A673 (cell line): ENCODE measurements around the gene MAT2B. TPM values are rescaled to one million over a fixed set of nuclear protein-coding genes. Genes with fewer than 3 reads are reported as not detected.

Experiments
- BruUV-seq: library from RNA; stranded (reverse); fragments of 400-500 nt; replicated peaks from 2 replicates; lab custom pipeline; 2021; lab: Mats Ljungman, UMichigan
- CTCF ChIA-PET: fragments of 300-600 bp; sonication (Branson Sonifier 250); formaldehyde crosslinking; loops from one replicate; lab custom pipeline; 2022; ENCODE audit warnings: antibody characterized with exemption; lab: Charles Lee
- POLR2A ChIA-PET: fragments of 300-600 bp; sonication (Branson Sonifier 250); formaldehyde crosslinking; loops from one replicate; lab custom pipeline; 2022; ENCODE audit warnings: antibody characterized with exemption; ENCODE audit not compliant: low non-redundant PET; lab: Charles Lee
- DNase-seq: peaks from one replicate; pipeline ENCODE4 v3.0.0-alpha.2; 2015; ENCODE audit warnings: low spot score
- H3K27ac ChIP-seq: fragments of 200-600 bp; sonication (generic); 2 replicates; pipeline ENCODE4 v1.5.1; 2016; ENCODE audit warnings: mixed run types, low read depth, mild to moderate bottlenecking, mixed read lengths, antibody characterized with exemption, low read length; ENCODE audit not compliant: poor library complexity, severe bottlenecking
- H3K27me3 ChIP-seq: fragments of 200-600 bp; sonication (generic); replicated peaks from 2 replicates; pipeline ENCODE4 v1.6.1; 2017; ENCODE audit warnings: mixed run types, low read depth, mild to moderate bottlenecking, mixed read lengths, antibody characterized with exemption, low read length; ENCODE audit not compliant: insufficient read depth, poor library complexity
- H3K36me3 ChIP-seq: fragments of 200-600 bp; sonication (generic); 2 replicates; pipeline ENCODE4 v1.6.1; 2016; ENCODE audit warnings: mixed run types, mild to moderate bottlenecking, mixed read lengths, antibody characterized with exemption, low read length; ENCODE audit not compliant: insufficient read depth, poor library complexity, severe bottlenecking
- H3K4me1 ChIP-seq: fragments of 200-600 bp; sonication (generic); 2 replicates; pipeline ENCODE4 v1.6.1; 2017; ENCODE audit warnings: mixed run types, mild to moderate bottlenecking, mixed read lengths, antibody characterized with exemption, low read length; ENCODE audit not compliant: insufficient read depth, poor library complexity, severe bottlenecking
- H3K4me3 ChIP-seq: fragments of 200-600 bp; sonication (generic); 2 replicates; pipeline ENCODE4 v1.5.1; 2016; ENCODE audit warnings: low read depth, mixed run types, mild to moderate bottlenecking, mixed read lengths, low read length; ENCODE audit not compliant: poor library complexity, severe bottlenecking
- H3K9me3 ChIP-seq: fragments of 200-600 bp; sonication (generic); 2 replicates; pipeline ENCODE4 v1.6.1; 2016; ENCODE audit warnings: mixed run types, low read depth, mild to moderate bottlenecking, mixed read lengths, antibody characterized with exemption, low read length; ENCODE audit not compliant: poor library complexity, severe bottlenecking
- CTCF ChIP-seq: fragments of 300-800, 200-600 bp; sonication (generic); conservative IDR thresholded peaks from 2 replicates; pipeline ENCODE4 v1.5.1; 2017; ENCODE audit warnings: low read depth, mild to moderate bottlenecking, antibody characterized with exemption, low read length, moderate library complexity, mixed read lengths
- EZH2 ChIP-seq: fragments of 200-600 bp; sonication (generic); IDR thresholded peaks from 2 replicates; pipeline ENCODE4 v1.6.1; 2017; ENCODE audit warnings: borderline replicate concordance, low read depth, mild to moderate bottlenecking, mixed read lengths, antibody characterized with exemption, low read length; ENCODE audit not compliant: poor library complexity, severe bottlenecking
- intact Hi-C: fragments of 100-400 bp; cut with micrococcal nuclease; formaldehyde crosslinking; loops from one replicate; pipeline ENCODE4 v1.10.0; 2022; ENCODE audit not compliant: unreplicated experiment
- total RNA-seq: library from RNA; stranded (reverse); gene quantifications from 2 replicates; pipeline ENCODE4 v1.2.3, GENCODE V29; 2021

MAT2B gene
- total RNA-seq, 1 experiment from 2014 or later, result 49.9 TPM

- peak; percentile 63 for DNase-seq
- no peak overlapping the region for H3K4me3 ChIP-seq
- H3K27ac ChIP-seq, result no peak overlapping the region
Observed at GRCh38 chr5:163564321-163564938, 59.0 kb downstream of the MAT2B start.

GRCh38 chr5:163565492-163565891 is 60.1 kb downstream of the MAT2B start:
- ChIA-PET CTCF (no interaction called here), POLR2A (no interaction called here)
- Histone ChIP-seq H3K27me3 (peaks cover 39% of the 10 kb centered on the region), H3K4me1 (peaks cover 27% of the 10 kb centered on the region), H3K27ac (no peak overlapping the region), H3K36me3 (no peaks in the 10 kb centered on the region), H3K4me3 (peak overlapping the region; percentile 11), H3K9me3 (no peaks in the 10 kb centered on the region)
- intact Hi-C loops, result loop anchor here (5.0 to 10.0 kb wide), 6 partner anchors 127 to 1932 kb away; no protein-coding TSS in a partner anchor
- DNase-seq, result no peak
- peak; percentile 15 for TF ChIP-seq EZH2
- no peak for TF ChIP-seq CTCF
- BruUV-seq, result no TSS peak

More at GRCh38 chr5:163564321-163564938, 59.0 kb downstream of the MAT2B start:
- POLR2A ChIA-PET, result no interaction called here
- Histone ChIP-seq H3K9me3 (no peaks in the 10 kb centered on the region), H3K27me3 (peaks cover 43% of the 10 kb centered on the region), H3K36me3 (no peaks in the 10 kb centered on the region), H3K4me1 (peaks cover 17% of the 10 kb centered on the region)
- no TSS peak for BruUV-seq
- TF ChIP-seq CTCF, result peak; percentile 81
- no peak for TF ChIP-seq EZH2
- intact Hi-C loops, result loop anchor here (10.0 kb wide), 1 partner anchor 240 kb away; no protein-coding TSS in a partner anchor
- CTCF ChIA-PET, result interaction anchor here (0.6 kb wide), 1 partner anchor 11 kb away, joined by 3 read pairs; no protein-coding TSS in a partner anchor

DNA sequence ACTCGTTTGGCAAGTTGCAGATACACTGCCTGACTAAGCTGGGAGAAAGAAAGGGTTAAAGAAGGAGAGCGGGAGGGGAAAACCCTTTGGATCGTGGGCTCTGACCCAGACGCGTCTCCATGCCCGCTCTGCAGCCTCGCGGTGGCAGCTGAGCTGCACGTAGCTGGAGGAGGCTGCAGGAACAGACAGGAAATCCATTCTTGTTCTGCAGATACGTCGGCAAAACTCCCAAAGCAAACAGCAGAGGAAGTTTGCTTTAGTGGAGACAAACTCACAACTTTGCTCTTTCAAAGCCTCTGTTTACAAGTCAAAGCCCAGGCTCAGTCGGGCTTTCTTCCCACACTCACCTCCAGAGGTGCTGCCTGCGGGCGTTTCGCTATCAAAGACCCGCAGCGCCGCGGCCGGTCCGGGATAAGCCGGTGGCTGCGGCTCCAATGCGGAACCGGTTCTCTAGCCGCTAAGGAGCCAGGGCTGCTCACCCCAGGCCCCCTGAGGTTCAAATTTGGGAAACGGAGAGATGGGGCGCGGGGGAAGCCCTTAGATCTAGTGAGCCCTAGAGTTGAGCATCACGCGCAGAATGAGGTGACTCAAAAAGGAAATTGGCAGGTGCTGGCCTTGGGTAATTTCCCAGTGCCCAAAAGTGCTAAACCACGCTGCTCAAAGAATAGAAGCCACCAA is 60.7 kb downstream of the MAT2B start:
- TF ChIP-seq EZH2 (peak; percentile 9), CTCF (no peak)
- Histone ChIP-seq H3K27me3 (peaks cover 36% of the 10 kb centered on the region), H3K27ac (no peak overlapping the region), H3K4me1 (peaks cover 27% of the 10 kb centered on the region), H3K4me3 (peak overlapping the region; percentile 11), H3K36me3 (no peaks in the 10 kb centered on the region), H3K9me3 (no peaks in the 10 kb centered on the region)
- ChIA-PET CTCF (no interaction called here), POLR2A (no interaction called here)
- no peak for DNase-seq
- BruUV-seq, result no TSS peak
- intact Hi-C loops, result loop anchor here (5.0 to 10.0 kb wide), 6 partner anchors 126 to 1931 kb away; no protein-coding TSS in a partner anchor
